Esophagus muscularis mucosa (tissue), 4 donors: Measurements from ENCODE around the gene GPR78. TPM values are rescaled to one million over a fixed set of nuclear protein-coding genes. Genes with fewer than 3 reads are reported as not detected.
A peak's percentile ranks its signal among the peaks of the same experiment; 100 is the strongest.

Experiments
- DNase-seq: peaks from one replicate; pipeline ENCODE4 v3.0.0-alpha.2; 2017; ENCODE audit errors: extremely low spot score
- H3K27ac ChIP-seq, 4 donors: fragments of 200-600 bp; sonication (generic); replicated peaks in 1 of 4; 1 replicate in 3 of 4; 2 replicates in 1 of 4; pipeline ENCODE4 v1.5.1; 2016 to 2019; ENCODE audit warnings: mild to moderate bottlenecking in 1 of 4
- H3K27me3 ChIP-seq, 4 donors: fragments of 200-600 bp; sonication (generic); one replicate each; pipeline versions ENCODE4 v1.5.1 to v1.6.0; 2016 to 2019
- H3K36me3 ChIP-seq, 4 donors: fragments of 200-600 bp; sonication (generic); one replicate each; pipeline ENCODE4 v1.5.1; 2016 to 2019
- H3K4me1 ChIP-seq, 4 donors: fragments of 200-600 bp; sonication (generic); one replicate each; pipeline ENCODE4 v1.5.1; 2016 to 2019
- H3K4me3 ChIP-seq, 4 donors: fragments of 200-600 bp; sonication (generic); 1 replicate in 2 of 4; 2 replicates in 2 of 4; pipeline ENCODE4 v1.5.1; 2016 to 2019; ENCODE audit warnings: mild to moderate bottlenecking in 4 of 4, moderate library complexity in 1 of 4
- H3K9me3 ChIP-seq, 4 donors: fragments of 200-600 bp; sonication (generic); 1 replicate in 3 of 4; 2 replicates in 1 of 4; pipeline ENCODE4 v1.5.1; 2016 to 2019
- EP300 ChIP-seq: sonication (generic); formaldehyde crosslinking; IDR thresholded peaks from one replicate; pipeline ENCODE4 v1.6.1; 2017; ENCODE audit warnings: antibody characterized with exemption
- POLR2A ChIP-seq: fragments of 450-650 bp; IDR thresholded peaks from one replicate; pipeline ENCODE4 v1.6.1; 2017; ENCODE audit warnings: antibody characterized with exemption, moderate library complexity, mild to moderate bottlenecking, low read depth
- POLR2AphosphoS5 ChIP-seq, 2 donors: sonication (generic); formaldehyde crosslinking; IDR thresholded peaks; one replicate each; pipeline ENCODE4 v1.6.1; 2017; ENCODE audit warnings: antibody characterized with exemption in 2 of 2
- WGBS: methylation state at CpG from one replicate; pipeline ENCODE4 v1.1.5; 2018; 5-methylcytosine and 5-hydroxymethylcytosine counted together
- intact Hi-C: fragments of 100-400 bp; cut with DNase I; formaldehyde crosslinking; loops from one replicate; pipeline ENCODE4 v1.15.1; 2023
- total RNA-seq, 4 donors: library from RNA; depleted of rRNA; stranded (reverse); fragments of >200 nt; gene quantifications; one replicate each; pipeline versions ENCODE4 v1.1.0 to v1.2.1, GENCODE V29; 2016
- TF ChIP-seq, protein P1 (sequence below), 3 experiments: fragments of 200-600 bp in 2 of 3; fragments of 450-650 bp in 1 of 3; sonication (generic) in 2 of 3; IDR thresholded peaks; one replicate each; pipeline ENCODE4 v1.5.1; 2017 to 2019; ENCODE audit warnings: antibody characterized with exemption in 3 of 3, mild to moderate bottlenecking in 2 of 3, moderate library complexity in 1 of 3

Gene GPR78
- total RNA-seq, 4 donors from 2014 or later, result not detected

- TF ChIP-seq POLR2A (no peak), POLR2AphosphoS5 (IDR thresholded peaks at IDR 0.05) (no peak), EP300 (no peak)
- TF ChIP-seq, protein P1, sequence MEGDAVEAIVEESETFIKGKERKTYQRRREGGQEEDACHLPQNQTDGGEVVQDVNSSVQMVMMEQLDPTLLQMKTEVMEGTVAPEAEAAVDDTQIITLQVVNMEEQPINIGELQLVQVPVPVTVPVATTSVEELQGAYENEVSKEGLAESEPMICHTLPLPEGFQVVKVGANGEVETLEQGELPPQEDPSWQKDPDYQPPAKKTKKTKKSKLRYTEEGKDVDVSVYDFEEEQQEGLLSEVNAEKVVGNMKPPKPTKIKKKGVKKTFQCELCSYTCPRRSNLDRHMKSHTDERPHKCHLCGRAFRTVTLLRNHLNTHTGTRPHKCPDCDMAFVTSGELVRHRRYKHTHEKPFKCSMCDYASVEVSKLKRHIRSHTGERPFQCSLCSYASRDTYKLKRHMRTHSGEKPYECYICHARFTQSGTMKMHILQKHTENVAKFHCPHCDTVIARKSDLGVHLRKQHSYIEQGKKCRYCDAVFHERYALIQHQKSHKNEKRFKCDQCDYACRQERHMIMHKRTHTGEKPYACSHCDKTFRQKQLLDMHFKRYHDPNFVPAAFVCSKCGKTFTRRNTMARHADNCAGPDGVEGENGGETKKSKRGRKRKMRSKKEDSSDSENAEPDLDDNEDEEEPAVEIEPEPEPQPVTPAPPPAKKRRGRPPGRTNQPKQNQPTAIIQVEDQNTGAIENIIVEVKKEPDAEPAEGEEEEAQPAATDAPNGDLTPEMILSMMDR (IDR thresholded peaks at IDR 0.05), result no peak
- 45% methylated on average over 2 of the region's 2 CpGs for WGBS
- no peaks in the 10 kb centered on the region for H3K9me3 ChIP-seq
These were observed 45.6 kb upstream of the GPR78 start for GRCh38 chr4:8534611-8535010.

DNA sequence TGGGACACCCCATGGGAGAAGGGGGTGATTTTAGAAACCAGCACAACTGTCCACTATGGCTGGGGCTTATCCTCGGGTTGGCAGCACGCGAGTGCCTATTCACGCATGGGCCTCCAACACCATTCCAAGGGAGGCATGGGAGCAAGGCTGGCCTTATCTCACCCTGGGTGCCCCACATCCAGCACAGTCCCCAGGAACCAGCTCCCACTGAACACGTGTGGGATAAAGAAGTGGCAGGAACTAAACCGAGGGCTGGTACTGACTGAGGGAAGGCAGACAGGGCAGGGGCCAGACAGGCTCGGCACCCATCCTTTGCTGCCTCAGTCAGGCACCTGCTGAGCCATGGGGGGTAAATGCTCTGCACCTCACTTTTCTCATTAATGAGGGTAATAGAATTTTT, 43.7 kb upstream of the GPR78 start:
- no peaks in the 10 kb centered on the region for H3K27me3 ChIP-seq
- TF ChIP-seq POLR2A, result no peak
- TF ChIP-seq POLR2AphosphoS5 (IDR thresholded peaks at IDR 0.05), result no peak
- TF ChIP-seq, protein P1 (IDR thresholded peaks at IDR 0.05), result no peak
- TF ChIP-seq EP300, result no peak
- WGBS, result 95% methylated on average over 7 of the region's 7 CpGs
- peaks cover 0 to 20% (median 18%) of the 10 kb centered on the region in 4 donors for H3K4me1 ChIP-seq
- no peak overlapping the region for H3K4me3 ChIP-seq
- intact Hi-C loops, result loop anchor here (10.0 kb wide), 1 partner anchor 58 kb away; the partner anchor contains the start of gene CPZ
- no peak overlapping the region for H3K27ac ChIP-seq
- no peak for DNase-seq
- no peaks in the 10 kb centered on the region for H3K9me3 ChIP-seq
- H3K36me3 ChIP-seq, result no peaks in the 10 kb centered on the region

More at GRCh38 chr4:8534611-8535010, 45.6 kb upstream of the GPR78 start:
- DNase-seq, result no peak
- Histone ChIP-seq H3K4me3 (no peak overlapping the region), H3K4me1 (peaks cover 0 to 20% (median 18%) of the 10 kb centered on the region in 4 donors), H3K27ac (peak overlapping the region in 1 of 4 donors; percentile 13), H3K27me3 (no peaks in the 10 kb centered on the region), H3K36me3 (no peaks in the 10 kb centered on the region)
- intact Hi-C loops, result loop anchor here (10.0 kb wide), 1 partner anchor 60 kb away; the partner anchor contains the start of gene CPZ

- peak overlapping the region in 2 of 4 donors; percentile 8 to 24 for H3K4me3 ChIP-seq
- H3K36me3 ChIP-seq, result no peaks in the 10 kb centered on the region
- peaks cover 0 to 20% (median 18%) of the 10 kb centered on the region in 4 donors for H3K4me1 ChIP-seq
- peak in 1 of 2 donors; percentile 16 for TF ChIP-seq POLR2AphosphoS5 (IDR thresholded peaks at IDR 0.05)
- TF ChIP-seq, protein P1 (IDR thresholded peaks at IDR 0.05), result no peak
- no peak for DNase-seq
- 8% methylated on average over 8 of the region's 9 CpGs for whole genome bisulfite sequencing
- H3K9me3 ChIP-seq, result no peaks in the 10 kb centered on the region
- peak overlapping the region in 1 of 4 donors; percentile 7 for H3K27ac ChIP-seq
- intact Hi-C loops, result loop anchor here (10.0 kb wide), 1 partner anchor 58 kb away; the partner anchor contains the start of gene CPZ
- no peaks in the 10 kb centered on the region for H3K27me3 ChIP-seq
These were observed 43.1 kb upstream of the GPR78 start for GRCh38 chr4:8537041-8537461.

DNA sequence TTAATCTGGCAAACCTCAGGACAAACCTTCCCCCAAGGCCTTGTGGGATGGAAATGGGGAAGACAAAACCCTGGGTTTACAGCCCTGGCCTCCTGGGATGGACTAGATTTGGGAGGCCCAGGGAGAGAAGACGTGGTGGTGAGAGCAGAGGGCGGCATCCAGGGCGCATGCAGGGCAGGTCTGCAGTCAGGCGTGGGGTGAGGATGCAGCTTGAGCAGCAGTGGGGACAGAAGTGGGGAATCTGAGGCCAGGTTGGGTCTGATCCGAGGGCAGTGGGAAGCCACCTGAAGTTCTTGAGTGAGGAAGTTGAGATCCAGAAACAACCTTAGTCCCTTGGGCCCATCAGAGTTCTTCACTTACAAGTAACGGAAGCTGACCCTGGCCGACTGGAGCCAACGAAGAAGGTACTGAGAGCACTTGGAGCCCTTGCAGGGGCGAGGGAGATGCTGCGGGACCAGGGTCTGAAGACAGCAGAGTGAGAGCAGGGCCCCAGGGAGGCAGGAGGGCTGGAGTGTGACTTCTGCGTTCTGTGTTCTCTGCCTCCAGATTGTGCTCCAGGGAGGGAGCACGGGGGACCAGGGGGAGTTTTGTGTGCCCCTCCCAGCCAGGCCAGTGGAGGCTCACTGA, 42.0 kb upstream of the GPR78 start:
- no peak for DNase-seq
- no peaks in the 10 kb centered on the region for H3K27me3 ChIP-seq
- H3K36me3 ChIP-seq, result no peaks in the 10 kb centered on the region
- H3K9me3 ChIP-seq, result no peaks in the 10 kb centered on the region
- no peak overlapping the region for H3K4me3 ChIP-seq
- peaks cover 0 to 20% (median 18%) of the 10 kb centered on the region in 4 donors for H3K4me1 ChIP-seq
- TF ChIP-seq, protein P1 (IDR thresholded peaks at IDR 0.05), result no peak
- TF ChIP-seq EP300 (no peak), POLR2AphosphoS5 (IDR thresholded peaks at IDR 0.05) (no peak), POLR2A (no peak)
- intact Hi-C loops, result loop anchor here (10.0 kb wide), 1 partner anchor 57 kb away; the partner anchor contains the start of gene CPZ
- no peak overlapping the region for H3K27ac ChIP-seq
- WGBS, result 93% methylated on average over 8 of the region's 12 CpGs
